ENCODE results near the gene OLFML1.

GRCh38 chr11:7558046-7558445 lies 72.7 kb downstream of the OLFML1 start:
- TF ChIP-seq CTCF (IDR thresholded peaks at IDR 0.05) (no peak), POLR2AphosphoS5 (IDR thresholded peaks at IDR 0.05) (no peak)

Data from suprapubic skin (tissue), 3 donors.